WTC11 (cell line): Measurements from ENCODE around the gene TUSC2.

Experiments used
- CBFB ChIP-seq: sonication (generic); formaldehyde crosslinking; IDR thresholded peaks from 2 replicates; pipeline ENCODE4 v1.8.1; 2022; ENCODE audit warnings: mild to moderate bottlenecking, low read depth, missing genetic modification reagents
- ESRRA ChIP-seq: sonication (generic); formaldehyde crosslinking; IDR thresholded peaks from 2 replicates; pipeline ENCODE4 v1.8.1; 2022; ENCODE audit warnings: mild to moderate bottlenecking, missing genetic modification reagents, borderline replicate concordance
- NR1H2 ChIP-seq: sonication (generic); formaldehyde crosslinking; IDR thresholded peaks from 2 replicates; pipeline ENCODE4 v1.9.0; 2021; ENCODE audit warnings: mild to moderate bottlenecking, moderate library complexity, missing genetic modification reagents
- ZNF512 ChIP-seq: sonication (generic); formaldehyde crosslinking; IDR thresholded peaks from 2 replicates; pipeline ENCODE4 v1.8.1; 2022; ENCODE audit warnings: missing genetic modification reagents, borderline replicate concordance
- TF ChIP-seq, protein P1 (sequence below): sonication (generic); formaldehyde crosslinking; IDR thresholded peaks from 2 replicates; pipeline ENCODE4 v1.8.1; 2022; ENCODE audit warnings: low read depth, missing genetic modification reagents, borderline replicate concordance
- TF ChIP-seq, protein P2 (sequence below): fragments of 200-600 bp; IDR thresholded peaks from 2 replicates; pipeline ENCODE4 v1.8.0; 2022; ENCODE audit warnings: antibody characterized with exemption
- TF ChIP-seq, protein P3 (sequence below): sonication (generic); formaldehyde crosslinking; IDR thresholded peaks from 2 replicates; pipeline ENCODE4 v1.8.1; 2023; ENCODE audit warnings: mild to moderate bottlenecking, missing genetic modification reagents
- TF ChIP-seq, protein P4 (sequence below): sonication (generic); formaldehyde crosslinking; IDR thresholded peaks from 2 replicates; pipeline ENCODE4 v1.8.1; 2023; ENCODE audit warnings: mild to moderate bottlenecking, missing genetic modification reagents, moderate library complexity

DNA sequence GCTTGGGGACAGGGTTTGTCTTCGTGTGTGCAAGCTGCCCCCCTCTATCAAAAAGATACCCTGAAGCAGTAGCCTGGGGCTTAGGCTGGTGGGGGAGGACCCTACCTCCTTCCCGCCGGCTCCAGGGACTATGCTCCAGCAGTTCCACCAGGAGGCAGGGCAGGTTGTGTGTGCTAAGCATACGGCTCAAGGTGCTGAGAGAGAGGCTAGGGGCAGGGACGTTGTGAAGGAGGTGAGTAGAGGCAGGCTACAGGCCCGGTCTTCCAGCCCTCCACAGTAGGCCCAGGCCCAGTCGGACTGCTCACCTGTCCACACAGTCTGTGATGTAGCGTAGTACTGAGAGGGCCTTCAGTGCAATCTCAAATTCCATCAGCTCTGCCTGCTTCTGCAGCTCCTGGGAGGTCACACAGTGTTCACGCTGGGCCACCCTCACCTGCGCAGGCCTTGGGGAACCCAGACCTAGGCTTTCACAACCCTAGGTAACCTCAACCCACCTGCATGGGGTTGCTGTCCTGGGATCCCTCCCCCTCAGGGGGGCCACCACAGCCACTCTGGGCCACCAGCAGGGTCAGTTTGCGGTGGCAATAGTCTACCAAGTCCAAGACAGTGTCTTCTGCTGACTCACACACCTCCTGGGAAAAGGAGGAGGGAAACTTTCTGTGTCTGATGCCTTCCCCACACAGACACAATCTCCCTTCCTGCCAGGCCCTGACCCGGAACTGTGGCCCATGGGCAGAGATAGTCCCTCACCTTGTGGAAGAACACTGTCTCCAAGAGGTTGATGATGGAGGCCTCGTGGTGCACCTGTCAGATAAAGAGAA, 15.0 kb upstream of the TUSC2 start:
- TF ChIP-seq ESRRA (CRISPR knock-in tag) = no peak
- TF ChIP-seq, protein P1, sequence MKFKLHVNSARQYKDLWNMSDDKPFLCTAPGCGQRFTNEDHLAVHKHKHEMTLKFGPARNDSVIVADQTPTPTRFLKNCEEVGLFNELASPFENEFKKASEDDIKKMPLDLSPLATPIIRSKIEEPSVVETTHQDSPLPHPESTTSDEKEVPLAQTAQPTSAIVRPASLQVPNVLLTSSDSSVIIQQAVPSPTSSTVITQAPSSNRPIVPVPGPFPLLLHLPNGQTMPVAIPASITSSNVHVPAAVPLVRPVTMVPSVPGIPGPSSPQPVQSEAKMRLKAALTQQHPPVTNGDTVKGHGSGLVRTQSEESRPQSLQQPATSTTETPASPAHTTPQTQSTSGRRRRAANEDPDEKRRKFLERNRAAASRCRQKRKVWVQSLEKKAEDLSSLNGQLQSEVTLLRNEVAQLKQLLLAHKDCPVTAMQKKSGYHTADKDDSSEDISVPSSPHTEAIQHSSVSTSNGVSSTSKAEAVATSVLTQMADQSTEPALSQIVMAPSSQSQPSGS (CRISPR knock-in tag) = no peak
- no peak for TF ChIP-seq NR1H2 (CRISPR knock-in tag)
- TF ChIP-seq, protein P2, sequence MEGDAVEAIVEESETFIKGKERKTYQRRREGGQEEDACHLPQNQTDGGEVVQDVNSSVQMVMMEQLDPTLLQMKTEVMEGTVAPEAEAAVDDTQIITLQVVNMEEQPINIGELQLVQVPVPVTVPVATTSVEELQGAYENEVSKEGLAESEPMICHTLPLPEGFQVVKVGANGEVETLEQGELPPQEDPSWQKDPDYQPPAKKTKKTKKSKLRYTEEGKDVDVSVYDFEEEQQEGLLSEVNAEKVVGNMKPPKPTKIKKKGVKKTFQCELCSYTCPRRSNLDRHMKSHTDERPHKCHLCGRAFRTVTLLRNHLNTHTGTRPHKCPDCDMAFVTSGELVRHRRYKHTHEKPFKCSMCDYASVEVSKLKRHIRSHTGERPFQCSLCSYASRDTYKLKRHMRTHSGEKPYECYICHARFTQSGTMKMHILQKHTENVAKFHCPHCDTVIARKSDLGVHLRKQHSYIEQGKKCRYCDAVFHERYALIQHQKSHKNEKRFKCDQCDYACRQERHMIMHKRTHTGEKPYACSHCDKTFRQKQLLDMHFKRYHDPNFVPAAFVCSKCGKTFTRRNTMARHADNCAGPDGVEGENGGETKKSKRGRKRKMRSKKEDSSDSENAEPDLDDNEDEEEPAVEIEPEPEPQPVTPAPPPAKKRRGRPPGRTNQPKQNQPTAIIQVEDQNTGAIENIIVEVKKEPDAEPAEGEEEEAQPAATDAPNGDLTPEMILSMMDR = no peak
- TF ChIP-seq, protein P3, sequence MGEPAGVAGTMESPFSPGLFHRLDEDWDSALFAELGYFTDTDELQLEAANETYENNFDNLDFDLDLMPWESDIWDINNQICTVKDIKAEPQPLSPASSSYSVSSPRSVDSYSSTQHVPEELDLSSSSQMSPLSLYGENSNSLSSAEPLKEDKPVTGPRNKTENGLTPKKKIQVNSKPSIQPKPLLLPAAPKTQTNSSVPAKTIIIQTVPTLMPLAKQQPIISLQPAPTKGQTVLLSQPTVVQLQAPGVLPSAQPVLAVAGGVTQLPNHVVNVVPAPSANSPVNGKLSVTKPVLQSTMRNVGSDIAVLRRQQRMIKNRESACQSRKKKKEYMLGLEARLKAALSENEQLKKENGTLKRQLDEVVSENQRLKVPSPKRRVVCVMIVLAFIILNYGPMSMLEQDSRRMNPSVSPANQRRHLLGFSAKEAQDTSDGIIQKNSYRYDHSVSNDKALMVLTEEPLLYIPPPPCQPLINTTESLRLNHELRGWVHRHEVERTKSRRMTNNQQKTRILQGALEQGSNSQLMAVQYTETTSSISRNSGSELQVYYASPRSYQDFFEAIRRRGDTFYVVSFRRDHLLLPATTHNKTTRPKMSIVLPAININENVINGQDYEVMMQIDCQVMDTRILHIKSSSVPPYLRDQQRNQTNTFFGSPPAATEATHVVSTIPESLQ (CRISPR knock-in tag) = no peak
- TF ChIP-seq, protein P4, sequence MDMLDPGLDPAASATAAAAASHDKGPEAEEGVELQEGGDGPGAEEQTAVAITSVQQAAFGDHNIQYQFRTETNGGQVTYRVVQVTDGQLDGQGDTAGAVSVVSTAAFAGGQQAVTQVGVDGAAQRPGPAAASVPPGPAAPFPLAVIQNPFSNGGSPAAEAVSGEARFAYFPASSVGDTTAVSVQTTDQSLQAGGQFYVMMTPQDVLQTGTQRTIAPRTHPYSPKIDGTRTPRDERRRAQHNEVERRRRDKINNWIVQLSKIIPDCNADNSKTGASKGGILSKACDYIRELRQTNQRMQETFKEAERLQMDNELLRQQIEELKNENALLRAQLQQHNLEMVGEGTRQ (CRISPR knock-in tag) = no peak
- TF ChIP-seq ZNF512 = no peak
- TF ChIP-seq CBFB (CRISPR knock-in tag) = no peak
